Hepatocyte (in vitro differentiated cells): Measurements from ENCODE around the gene DDIAS.

Experiments
- EZH2 ChIP-seq: fragments of 200-600 bp; sonication (generic); IDR thresholded peaks from 2 replicates; pipeline ENCODE4 v1.6.1; 2016; ENCODE audit warnings: antibody characterized with exemption, mild to moderate bottlenecking, borderline replicate concordance
- TF ChIP-seq, protein P1 (sequence below): fragments of 200-600 bp; sonication (generic); IDR thresholded peaks from 2 replicates; pipeline ENCODE4 v1.5.1; 2016; ENCODE audit warnings: antibody characterized with exemption, mild to moderate bottlenecking; ENCODE audit not compliant: poor library complexity

- TF ChIP-seq, protein P1, sequence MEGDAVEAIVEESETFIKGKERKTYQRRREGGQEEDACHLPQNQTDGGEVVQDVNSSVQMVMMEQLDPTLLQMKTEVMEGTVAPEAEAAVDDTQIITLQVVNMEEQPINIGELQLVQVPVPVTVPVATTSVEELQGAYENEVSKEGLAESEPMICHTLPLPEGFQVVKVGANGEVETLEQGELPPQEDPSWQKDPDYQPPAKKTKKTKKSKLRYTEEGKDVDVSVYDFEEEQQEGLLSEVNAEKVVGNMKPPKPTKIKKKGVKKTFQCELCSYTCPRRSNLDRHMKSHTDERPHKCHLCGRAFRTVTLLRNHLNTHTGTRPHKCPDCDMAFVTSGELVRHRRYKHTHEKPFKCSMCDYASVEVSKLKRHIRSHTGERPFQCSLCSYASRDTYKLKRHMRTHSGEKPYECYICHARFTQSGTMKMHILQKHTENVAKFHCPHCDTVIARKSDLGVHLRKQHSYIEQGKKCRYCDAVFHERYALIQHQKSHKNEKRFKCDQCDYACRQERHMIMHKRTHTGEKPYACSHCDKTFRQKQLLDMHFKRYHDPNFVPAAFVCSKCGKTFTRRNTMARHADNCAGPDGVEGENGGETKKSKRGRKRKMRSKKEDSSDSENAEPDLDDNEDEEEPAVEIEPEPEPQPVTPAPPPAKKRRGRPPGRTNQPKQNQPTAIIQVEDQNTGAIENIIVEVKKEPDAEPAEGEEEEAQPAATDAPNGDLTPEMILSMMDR, result no peak
- no peak for TF ChIP-seq EZH2
Measured at GRCh38 chr11:82969811-82970210, 68.3 kb downstream of the DDIAS start.
